Esophagus squamous epithelium (tissue), 4 donors: ENCODE measurements around the gene AMFR.

ENCODE experiments used
- CTCF ChIP-seq, 6 experiments: fragments of 450-650 bp in 4 of 6; fragments of 200-600 bp in 2 of 6; sonication (generic) in 2 of 6; IDR thresholded peaks; one replicate each; pipeline ENCODE4 v1.5.1; 2016 to 2019; ENCODE audit warnings: antibody characterized with exemption in 6 of 6, mild to moderate bottlenecking in 4 of 6, moderate library complexity in 4 of 6
- POLR2A ChIP-seq, 4 donors: fragments of 450-650 bp; IDR thresholded peaks; one replicate each; pipeline ENCODE4 v1.6.1; 2017; ENCODE audit warnings: antibody characterized with exemption in 4 of 4, mild to moderate bottlenecking in 4 of 4, moderate library complexity in 3 of 4

- TF ChIP-seq CTCF (IDR thresholded peaks at IDR 0.05) (no peak), POLR2A (IDR thresholded peaks at IDR 0.05) (no peak)
Observed at GRCh38 chr16:56420613-56421012, 4.7 kb downstream of the AMFR start.
